SJCRH30 (cell line): ENCODE results near the gene MBLAC2. TPM values are rescaled to one million over a fixed set of nuclear protein-coding genes. Genes with fewer than 3 reads are reported as not detected.

Source experiments
- DNase-seq, 2 experiments: peaks; one replicate each; pipeline ENCODE4 v3.0.0-alpha.2; 2015 to 2020
- H3K27ac ChIP-seq: fragments of 250-450 bp; sonication (Bioruptor Pico); 2 replicates; pipeline ENCODE4 v1.5.1; 2020; ENCODE audit warnings: mild to moderate bottlenecking, moderate library complexity
- H3K27me3 ChIP-seq: fragments of 250-450 bp; sonication (Bioruptor Pico); 2 replicates; pipeline ENCODE4 v1.5.1; 2020; ENCODE audit warnings: mild to moderate bottlenecking, moderate library complexity
- H3K36me3 ChIP-seq: fragments of 250-450 bp; sonication (Bioruptor Pico); 2 replicates; pipeline ENCODE4 v1.5.1; 2020; ENCODE audit warnings: mild to moderate bottlenecking, moderate library complexity
- H3K4me1 ChIP-seq: fragments of 250-450 bp; sonication (Bioruptor Pico); 2 replicates; pipeline ENCODE4 v1.5.1; 2020; ENCODE audit warnings: mild to moderate bottlenecking, moderate library complexity
- H3K4me3 ChIP-seq: fragments of 250-450 bp; sonication (Bioruptor Pico); 2 replicates; pipeline ENCODE4 v1.5.1; 2020; ENCODE audit warnings: mild to moderate bottlenecking, moderate library complexity
- H3K9me3 ChIP-seq: fragments of 250-450 bp; sonication (Bioruptor Pico); replicated peaks from 2 replicates; pipeline ENCODE4 v1.5.1; 2020; ENCODE audit warnings: mild to moderate bottlenecking, moderate library complexity
- total RNA-seq: library from RNA; depleted of rRNA; stranded (reverse); fragments of >200 nt; shearing (Covaris generic); gene quantifications from 2 replicates; pipeline ENCODE4 v1.2.3, GENCODE V29; 2014; rRNA removed

Gene MBLAC2
- total RNA-seq: 5.8 and 6.4 TPM in 2 replicates

DNA sequence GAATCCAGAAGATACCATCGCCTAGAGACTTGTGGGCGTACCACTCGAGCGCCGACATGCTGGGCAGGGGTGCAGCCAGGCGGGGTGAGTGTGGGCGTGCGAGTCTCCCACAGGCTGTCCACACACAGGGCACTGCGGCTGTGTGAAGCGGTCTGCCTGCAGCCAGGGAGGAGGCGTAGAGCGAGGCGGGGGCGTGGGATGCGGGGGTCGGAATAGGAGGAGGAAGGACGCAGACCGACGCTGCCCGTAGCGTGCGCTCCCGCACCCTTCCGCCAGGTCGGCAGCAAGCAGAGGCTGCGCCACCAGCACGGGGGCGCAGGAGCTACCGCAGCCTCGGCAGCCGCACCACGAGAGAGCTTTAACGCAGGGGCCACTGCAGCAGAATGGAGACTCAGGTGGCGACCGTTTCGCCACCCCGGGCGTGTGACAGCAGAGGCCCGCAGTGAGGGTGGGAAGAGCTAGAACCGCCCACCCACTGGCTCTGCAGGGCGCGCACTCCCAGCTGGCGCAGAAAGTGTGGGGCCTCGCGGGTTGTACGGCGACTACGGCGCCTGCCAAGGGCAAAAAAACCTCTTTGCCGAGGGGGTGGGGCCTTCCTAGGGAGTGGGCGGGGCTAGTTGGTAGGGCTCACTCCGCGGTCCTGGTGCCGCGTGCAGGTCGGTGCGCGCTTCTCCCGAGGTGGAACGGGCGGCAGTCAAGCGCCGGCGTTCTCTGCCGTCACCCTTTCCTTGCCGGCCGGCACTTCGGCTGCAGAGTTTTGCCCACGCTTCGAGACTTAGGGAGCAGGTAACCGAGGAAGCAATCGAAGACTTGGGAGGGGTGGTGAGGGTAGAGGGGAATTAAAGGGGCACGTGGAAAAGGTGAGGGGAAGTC, at the start of gene MBLAC2, which contains the start of gene POLR3G:
MBLAC2 (minus strand) TSS at position 537 of the 873 bp plus-strand sequence; CDS start at position 58, 479 bp downstream.
POLR3G (plus strand) TSS at position 630 of the 873 bp plus-strand sequence. CDS start 10,704 bp downstream, outside the sequence.
- H3K27me3 ChIP-seq: no peaks in the 10 kb centered on the region
- peak; percentile 95 to 96 for DNase-seq
- H3K27ac ChIP-seq: peak within 1 kb of the TSS; percentile 59
- H3K4me1 ChIP-seq: no peaks in the 10 kb centered on the region
- no peaks in the 10 kb centered on the region for H3K9me3 ChIP-seq
- H3K4me3 ChIP-seq: peak within 1 kb of the TSS; percentile 90
- no peaks in the 10 kb centered on the region for H3K36me3 ChIP-seq

DNA sequence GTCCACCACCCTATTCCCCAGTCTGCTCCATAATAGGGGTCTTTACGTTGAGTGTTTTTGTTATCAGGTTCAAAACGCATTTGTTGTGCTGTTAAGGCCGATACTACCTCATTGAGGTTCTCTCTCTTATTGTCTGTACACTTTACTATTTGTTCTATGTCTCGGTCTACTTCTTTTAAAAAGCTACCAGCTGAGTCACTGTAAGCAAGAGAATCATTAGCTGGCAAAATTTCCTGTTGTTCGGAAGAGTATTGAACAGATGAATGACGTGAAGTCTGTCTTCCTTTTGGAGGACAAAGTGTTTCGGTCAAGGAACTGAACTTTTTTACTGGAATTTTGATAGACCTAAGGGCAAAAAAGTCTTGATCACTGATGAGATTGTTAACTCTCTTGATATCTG, 44.5 kb upstream of the MBLAC2 start:
- Histone ChIP-seq H3K9me3 (no peaks in the 10 kb centered on the region), H3K4me3 (no peak overlapping the region), H3K27ac (peak overlapping the region; percentile 16), H3K27me3 (no peaks in the 10 kb centered on the region), H3K36me3 (peaks cover 34% of the 10 kb centered on the region), H3K4me1 (peaks cover 13% of the 10 kb centered on the region)
- no peak for DNase-seq

GRCh38 chr5:90518661-90519060, 44.1 kb upstream of the MBLAC2 start:
- peak overlapping the region; percentile 16 for H3K27ac ChIP-seq
- DNase-seq: peak in 1 of 2 experiments; percentile 34
- no peaks in the 10 kb centered on the region for H3K27me3 ChIP-seq
- peaks cover 29% of the 10 kb centered on the region for H3K36me3 ChIP-seq
- no peak overlapping the region for H3K4me3 ChIP-seq
- H3K9me3 ChIP-seq: no peaks in the 10 kb centered on the region
- H3K4me1 ChIP-seq: peaks cover 13% of the 10 kb centered on the region

DNA sequence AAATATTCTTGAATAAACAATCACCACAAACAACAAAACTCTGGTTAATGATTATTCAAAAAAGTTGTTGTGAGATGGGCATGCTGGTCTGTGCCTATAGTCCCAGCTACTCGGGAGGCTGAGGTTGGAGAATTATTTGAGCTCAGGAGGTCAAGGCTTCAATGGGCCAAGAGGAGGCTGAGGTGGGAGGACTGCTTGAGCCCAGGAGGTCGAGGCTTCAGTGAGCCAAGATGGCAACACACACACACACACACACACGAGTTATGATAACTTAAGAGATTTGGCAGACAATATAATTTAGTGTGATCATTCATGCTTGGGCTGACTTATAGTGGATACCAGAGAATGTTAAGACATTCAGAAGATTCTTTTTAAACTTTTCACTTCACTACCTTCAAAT, 39.9 kb upstream of the MBLAC2 start:
- Histone ChIP-seq H3K27me3 (no peaks in the 10 kb centered on the region), H3K36me3 (peaks cover 10% of the 10 kb centered on the region), H3K9me3 (no peaks in the 10 kb centered on the region), H3K4me3 (no peak overlapping the region), H3K27ac (no peak overlapping the region), H3K4me1 (peaks cover 13% of the 10 kb centered on the region)
- DNase-seq: no peak

- no peak overlapping the region for H3K4me3 ChIP-seq
- DNase-seq: no peak
These were observed 35.9 kb upstream of the MBLAC2 start for GRCh38 chr5:90510438-90510837.

GRCh38 chr5:90506221-90506620, 31.6 kb upstream of the MBLAC2 start:
- Histone ChIP-seq H3K36me3 (peaks cover 11% of the 10 kb centered on the region; the same call in 1 of the 2 replicates), H3K4me3 (no peak overlapping the region), H3K27me3 (no peaks in the 10 kb centered on the region), H3K27ac (no peak overlapping the region), H3K4me1 (no peaks in the 10 kb centered on the region), H3K9me3 (no peaks in the 10 kb centered on the region)
- no peak for DNase-seq

More at GRCh38 chr5:90510438-90510837, 35.9 kb upstream of the MBLAC2 start:
- no peaks in the 10 kb centered on the region for H3K27me3 ChIP-seq
- no peak overlapping the region for H3K27ac ChIP-seq
- H3K4me1 ChIP-seq: no peaks in the 10 kb centered on the region
- H3K36me3 ChIP-seq: 0 out of 2 replicates have a peak, but pooled peaks cover 11% of the 10 kb centered on the region
- H3K9me3 ChIP-seq: no peaks in the 10 kb centered on the region

GRCh38 chr5:90504743-90505142, 30.2 kb upstream of the MBLAC2 start:
- no peaks in the 10 kb centered on the region for H3K27me3 ChIP-seq
- no peaks in the 10 kb centered on the region for H3K9me3 ChIP-seq
- H3K27ac ChIP-seq: no peak overlapping the region
- no peak overlapping the region for H3K4me3 ChIP-seq
- peaks cover 8% of the 10 kb centered on the region; the same call in 1 of the 2 replicates for H3K36me3 ChIP-seq
- no peak for DNase-seq
- no peaks in the 10 kb centered on the region for H3K4me1 ChIP-seq

DNA sequence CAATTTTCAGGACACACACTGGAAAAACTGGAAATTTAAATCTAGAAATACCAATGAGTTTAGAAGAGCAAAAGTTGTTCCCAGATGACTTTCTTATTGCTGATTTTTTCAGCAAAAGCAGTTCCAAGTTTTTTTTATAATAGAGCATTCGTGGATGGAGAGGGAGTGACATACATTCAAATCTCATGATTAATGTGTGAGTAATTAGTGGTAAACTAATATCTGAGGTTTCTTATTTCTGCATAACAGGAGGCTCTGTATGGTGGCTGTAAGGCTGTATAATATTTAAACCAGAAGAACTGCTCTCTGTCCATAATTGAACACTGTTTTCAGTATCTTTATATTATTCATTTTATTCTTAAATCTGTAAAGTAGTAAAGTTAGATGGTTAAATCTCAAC, 29.0 kb upstream of the MBLAC2 start:
- no peak for DNase-seq
- Histone ChIP-seq H3K36me3 (peaks cover 6% of the 10 kb centered on the region; the same call in 1 of the 2 replicates), H3K4me3 (no peak overlapping the region), H3K4me1 (no peaks in the 10 kb centered on the region), H3K27me3 (no peaks in the 10 kb centered on the region), H3K27ac (no peak overlapping the region), H3K9me3 (no peaks in the 10 kb centered on the region)

- DNase-seq: no peak
- Histone ChIP-seq H3K4me3 (no peak overlapping the region), H3K27me3 (no peaks in the 10 kb centered on the region), H3K9me3 (no peaks in the 10 kb centered on the region), H3K4me1 (no peaks in the 10 kb centered on the region), H3K27ac (no peak overlapping the region), H3K36me3 (peaks cover 4% of the 10 kb centered on the region; the same call in 1 of the 2 replicates)
These were observed 20.6 kb upstream of the MBLAC2 start for GRCh38 chr5:90495146-90495545.

DNA sequence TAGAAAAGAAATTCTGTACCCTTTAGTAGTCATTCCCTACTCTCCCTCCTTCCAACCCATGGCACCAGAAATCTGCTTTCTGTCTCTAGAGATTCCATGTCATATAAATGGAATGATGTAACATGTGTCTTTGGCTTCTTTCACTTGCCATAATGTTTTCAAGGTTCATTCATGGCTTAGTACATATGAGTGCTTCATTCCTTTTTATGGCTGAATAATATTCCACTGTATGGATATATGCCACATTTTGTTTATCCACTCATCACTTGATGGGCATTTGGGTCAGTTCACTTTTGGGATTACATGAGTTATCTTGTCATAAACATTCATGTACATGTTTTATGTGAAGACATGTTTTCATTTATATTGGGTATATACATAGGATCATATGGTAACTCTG, 19.5 kb upstream of the MBLAC2 start:
- Histone ChIP-seq H3K36me3 (peaks cover 4% of the 10 kb centered on the region; the same call in 1 of the 2 replicates), H3K4me3 (no peak overlapping the region), H3K4me1 (no peaks in the 10 kb centered on the region), H3K9me3 (no peaks in the 10 kb centered on the region), H3K27ac (no peak overlapping the region), H3K27me3 (no peaks in the 10 kb centered on the region)
- DNase-seq: no peak

DNA sequence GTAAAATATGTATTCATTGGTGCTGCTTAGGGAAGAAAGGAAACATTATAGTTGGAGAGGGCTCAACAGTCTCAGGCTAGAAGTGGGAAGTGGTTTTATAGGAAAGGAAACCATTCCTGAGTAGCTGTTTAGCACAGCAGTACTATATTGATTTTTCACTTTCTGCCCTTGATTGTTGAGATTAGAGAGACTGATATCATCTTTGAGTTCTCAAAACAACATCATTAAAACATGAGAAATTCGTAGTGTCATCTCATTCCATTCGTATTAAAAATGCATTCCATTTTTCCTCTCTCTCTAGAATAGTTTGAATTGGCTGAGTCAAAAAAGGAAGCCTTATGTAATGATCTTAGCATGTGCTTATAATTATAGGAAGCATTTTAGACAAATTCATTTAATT, 14.2 kb upstream of the MBLAC2 start:
- H3K4me3 ChIP-seq: no peak overlapping the region
- H3K36me3 ChIP-seq: peaks cover 3% of the 10 kb centered on the region; the same call in 1 of the 2 replicates
- H3K27me3 ChIP-seq: no peaks in the 10 kb centered on the region
- peak in 1 of 2 experiments; percentile 4 for DNase-seq
- peak overlapping the region; percentile 37; the same call in 1 of the 2 replicates for H3K27ac ChIP-seq
- H3K9me3 ChIP-seq: no peaks in the 10 kb centered on the region
- H3K4me1 ChIP-seq: no peaks in the 10 kb centered on the region

GRCh38 chr5:90484540-90484939, 10.0 kb upstream of the MBLAC2 start:
- no peak overlapping the region for H3K27ac ChIP-seq
- no peak overlapping the region for H3K4me3 ChIP-seq
- H3K27me3 ChIP-seq: no peaks in the 10 kb centered on the region
- H3K36me3 ChIP-seq: peaks cover 3% of the 10 kb centered on the region; the same call in 1 of the 2 replicates
- no peak for DNase-seq
- H3K4me1 ChIP-seq: no peaks in the 10 kb centered on the region
- H3K9me3 ChIP-seq: no peaks in the 10 kb centered on the region

GRCh38 chr5:90483206-90483605, 8.6 kb upstream of the MBLAC2 start:
- H3K36me3 ChIP-seq: peaks cover 3% of the 10 kb centered on the region; the same call in 1 of the 2 replicates
- H3K27me3 ChIP-seq: no peaks in the 10 kb centered on the region
- H3K4me1 ChIP-seq: no peaks in the 10 kb centered on the region
- no peaks in the 10 kb centered on the region for H3K9me3 ChIP-seq
- H3K4me3 ChIP-seq: no peak overlapping the region
- no peak for DNase-seq
- no peak overlapping the region for H3K27ac ChIP-seq

GRCh38 chr5:90480699-90481098, 6.1 kb upstream of the MBLAC2 start:
- H3K27me3 ChIP-seq: no peaks in the 10 kb centered on the region
- no peaks in the 10 kb centered on the region for H3K36me3 ChIP-seq
- no peak overlapping the region for H3K4me3 ChIP-seq
- no peak overlapping the region for H3K27ac ChIP-seq
- no peak for DNase-seq
- H3K4me1 ChIP-seq: no peaks in the 10 kb centered on the region
- H3K9me3 ChIP-seq: no peaks in the 10 kb centered on the region

GRCh38 chr5:90479611-90480385, 5.2 kb upstream of the MBLAC2 start:
- H3K4me1 ChIP-seq: no peaks in the 10 kb centered on the region
- no peaks in the 10 kb centered on the region for H3K9me3 ChIP-seq
- no peaks in the 10 kb centered on the region for H3K27me3 ChIP-seq
- H3K4me3 ChIP-seq: no peak overlapping the region
- H3K27ac ChIP-seq: no peak overlapping the region
- no peak for DNase-seq
- H3K36me3 ChIP-seq: no peaks in the 10 kb centered on the region
